Activated T-cell treated with anti-CD3 and anti-CD28 coated beads, Interleukin-2, amount 50 U/mL, for 1 hour (primary cell): Measurements from ENCODE around the gene TMEM94.
"Not testable (repeated sequence)": the region's sequence is repeated elsewhere in the genome, so short reads cannot be mapped to it uniquely, and the experiment has no call there.

Experiments
- DNase-seq: peaks from one replicate; pipeline ENCODE4 v3.0.0-alpha.2; 2020

The TMEM94 gene

DNA sequence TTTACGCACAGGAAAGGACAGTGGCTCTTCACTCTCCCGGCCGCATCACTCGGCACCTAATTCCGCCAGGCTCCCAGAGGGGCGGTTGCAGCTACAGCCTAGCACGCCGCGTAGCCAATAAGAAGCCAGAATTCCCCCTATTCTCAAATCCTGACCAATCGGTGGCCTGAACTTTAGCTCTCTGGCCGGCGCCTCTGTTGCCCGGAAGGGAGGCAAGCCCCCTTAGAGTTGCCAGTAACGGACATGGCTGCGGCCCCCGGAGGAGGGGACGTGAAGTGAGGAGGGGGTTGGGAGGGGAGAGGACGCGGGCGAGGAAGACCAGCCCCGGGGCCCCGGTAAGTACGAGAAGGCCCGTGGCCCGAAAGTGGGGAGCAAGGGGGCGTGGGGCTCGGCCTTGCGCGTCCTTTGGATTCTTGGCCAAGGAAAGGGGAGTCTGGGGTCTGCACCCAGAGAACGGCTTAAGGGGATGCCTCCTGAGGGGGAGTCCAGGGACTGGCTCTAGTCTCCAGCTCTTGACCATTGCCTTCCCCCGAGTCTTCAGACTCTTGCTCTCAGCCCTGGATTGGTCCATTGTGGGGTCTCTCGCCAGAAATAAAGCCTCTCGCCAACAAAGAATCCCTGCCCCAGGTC lies at the start of gene TMEM94:
Gene TMEM94, plus strand, starts transcription at position 219 of the 630 bp plus-strand sequence. CDS start 15,271 bp downstream, outside the sequence.
- peak; percentile 86 for DNase-seq

DNA sequence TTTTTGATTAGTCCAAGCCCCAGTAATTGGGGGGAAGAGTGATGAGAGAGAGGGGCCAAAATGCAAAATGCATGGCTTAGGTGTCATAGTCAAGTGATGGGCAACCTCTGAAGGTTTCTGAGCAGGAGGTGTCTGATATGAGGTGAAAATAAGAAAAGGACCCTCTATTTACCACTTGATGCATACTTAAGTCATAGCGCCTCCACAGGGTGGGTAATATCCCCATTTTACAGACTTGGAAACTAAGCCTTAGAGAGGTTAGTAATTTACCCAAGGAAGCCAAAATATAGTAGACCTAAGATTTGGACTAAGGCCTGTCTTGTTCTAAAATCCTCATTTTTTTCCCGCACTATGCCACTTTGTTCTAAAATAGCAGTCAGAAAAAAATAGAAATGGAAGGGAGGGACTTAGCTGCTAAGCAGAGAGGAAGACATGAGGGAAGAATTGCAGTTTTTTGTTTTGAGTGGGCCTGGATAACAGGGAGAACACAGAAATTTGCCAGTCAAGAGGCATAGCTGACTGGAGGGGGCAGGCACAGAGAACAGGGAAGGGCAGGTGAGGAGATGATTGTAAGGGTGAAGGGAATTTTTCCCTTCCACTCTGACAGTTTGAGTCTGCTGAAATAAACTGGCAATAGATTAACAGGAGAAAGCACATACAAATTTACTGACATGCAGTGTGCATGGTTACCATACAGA lies 48.6 kb upstream of the TMEM94 start:
- DNase-seq: no peak

GRCh38 chr17:75410141-75410540 lies 46.3 kb upstream of the TMEM94 start:
- no peak for DNase-seq

DNA sequence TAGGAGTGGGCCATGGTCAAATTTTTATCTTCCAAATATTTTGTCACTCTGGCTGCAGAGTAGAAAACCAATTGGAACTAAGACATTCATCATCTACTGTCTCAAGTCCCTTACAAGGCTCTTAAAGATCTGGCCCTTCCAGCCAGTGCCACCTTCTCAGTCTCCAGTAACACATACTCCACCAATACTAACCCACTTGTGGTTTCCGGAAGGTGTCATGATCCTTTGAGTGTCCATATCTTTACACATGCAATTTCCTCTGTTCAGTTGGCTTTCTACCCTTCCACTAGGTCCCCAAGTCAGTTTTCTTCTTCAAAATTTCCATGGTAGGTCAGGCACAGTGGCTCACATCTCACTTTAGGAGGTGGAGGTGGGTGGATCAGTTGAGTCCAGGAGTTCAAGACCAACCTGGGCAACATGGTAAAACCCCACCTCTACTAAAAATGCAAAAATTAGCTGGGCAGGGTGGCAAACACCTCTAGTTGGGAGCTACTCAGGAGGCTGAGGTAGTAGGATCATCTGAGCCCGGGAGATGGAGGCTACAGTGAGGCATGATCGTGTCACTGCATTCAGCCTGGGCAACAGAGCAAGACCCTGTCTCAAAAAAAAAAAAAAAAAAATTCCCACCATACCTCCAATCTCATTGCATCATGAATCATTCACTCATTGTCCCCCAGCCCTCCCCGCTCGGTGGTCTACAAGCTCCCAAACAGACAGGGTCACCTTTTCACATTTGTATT lies 44.9 kb upstream of the TMEM94 start:
- no peak for DNase-seq

DNA sequence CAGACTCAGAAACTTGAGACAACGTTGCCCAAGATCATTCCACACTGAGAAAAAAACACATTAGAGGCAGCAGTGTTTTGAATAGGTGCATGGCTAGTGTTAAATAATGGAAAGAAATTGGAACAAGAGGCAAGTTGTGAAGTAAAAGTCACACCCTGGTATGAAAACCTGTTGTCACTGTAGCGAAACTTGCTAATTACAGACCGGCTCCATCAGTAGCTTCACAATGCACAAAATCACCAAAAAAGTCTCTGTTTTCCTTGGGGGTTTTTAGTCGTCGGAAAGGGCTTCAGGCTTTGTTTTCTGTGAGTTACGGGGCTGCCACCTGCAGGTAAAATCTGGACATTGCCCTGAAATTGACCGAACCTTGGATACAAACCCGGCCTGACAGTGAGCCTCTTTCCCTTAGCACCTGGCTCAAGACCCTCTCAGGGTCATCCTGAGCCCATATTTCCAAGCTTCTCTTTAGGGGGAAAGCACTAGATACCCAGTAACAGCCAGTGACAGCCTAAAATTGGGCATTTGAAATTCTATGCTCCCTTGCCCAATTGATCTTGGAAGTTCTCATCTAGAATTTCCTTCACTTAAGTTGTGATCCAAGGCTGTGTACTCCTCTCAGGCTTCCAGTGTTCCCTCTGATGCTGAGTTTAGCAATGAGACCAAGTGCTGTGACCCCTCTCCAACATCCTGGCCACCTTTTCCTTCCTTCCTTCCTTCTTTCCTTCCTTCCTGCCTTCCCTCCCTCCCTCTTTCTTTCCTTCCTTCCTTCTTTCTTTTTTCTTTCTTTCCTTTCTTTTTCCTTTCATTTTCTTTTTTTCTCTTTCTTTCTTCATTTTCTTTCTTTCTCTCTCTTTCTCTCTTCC lies 43.7 kb upstream of the TMEM94 start:
- peak; percentile 80 for DNase-seq

GRCh38 chr17:75414488-75414887 lies 41.9 kb upstream of the TMEM94 start:
- DNase-seq: no peak

DNA sequence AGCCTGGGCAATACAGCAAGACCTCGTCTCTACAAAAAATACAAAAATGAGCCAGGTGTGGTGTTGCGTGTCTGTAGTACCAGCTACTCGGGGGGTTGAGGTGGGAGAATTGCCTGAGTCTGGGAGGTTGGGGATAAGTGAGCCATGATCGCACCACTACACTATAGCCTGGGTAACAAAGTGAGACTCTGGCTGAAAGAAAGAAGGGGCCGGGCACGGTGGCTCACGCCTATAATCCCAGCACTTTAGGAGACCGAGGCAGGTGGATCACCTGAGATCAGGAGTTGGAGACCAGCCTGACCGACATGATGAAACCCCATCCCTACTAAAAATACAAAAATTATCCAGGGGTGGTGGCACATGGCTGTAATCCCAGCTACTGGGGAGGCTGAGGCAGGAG lies 40.4 kb upstream of the TMEM94 start:
- DNase-seq: no peak

GRCh38 chr17:75417054-75417580 lies 39.3 kb upstream of the TMEM94 start:
- DNase-seq: no peak

GRCh38 chr17:75418531-75418930 lies 37.9 kb upstream of the TMEM94 start:
- DNase-seq: no peak

DNA sequence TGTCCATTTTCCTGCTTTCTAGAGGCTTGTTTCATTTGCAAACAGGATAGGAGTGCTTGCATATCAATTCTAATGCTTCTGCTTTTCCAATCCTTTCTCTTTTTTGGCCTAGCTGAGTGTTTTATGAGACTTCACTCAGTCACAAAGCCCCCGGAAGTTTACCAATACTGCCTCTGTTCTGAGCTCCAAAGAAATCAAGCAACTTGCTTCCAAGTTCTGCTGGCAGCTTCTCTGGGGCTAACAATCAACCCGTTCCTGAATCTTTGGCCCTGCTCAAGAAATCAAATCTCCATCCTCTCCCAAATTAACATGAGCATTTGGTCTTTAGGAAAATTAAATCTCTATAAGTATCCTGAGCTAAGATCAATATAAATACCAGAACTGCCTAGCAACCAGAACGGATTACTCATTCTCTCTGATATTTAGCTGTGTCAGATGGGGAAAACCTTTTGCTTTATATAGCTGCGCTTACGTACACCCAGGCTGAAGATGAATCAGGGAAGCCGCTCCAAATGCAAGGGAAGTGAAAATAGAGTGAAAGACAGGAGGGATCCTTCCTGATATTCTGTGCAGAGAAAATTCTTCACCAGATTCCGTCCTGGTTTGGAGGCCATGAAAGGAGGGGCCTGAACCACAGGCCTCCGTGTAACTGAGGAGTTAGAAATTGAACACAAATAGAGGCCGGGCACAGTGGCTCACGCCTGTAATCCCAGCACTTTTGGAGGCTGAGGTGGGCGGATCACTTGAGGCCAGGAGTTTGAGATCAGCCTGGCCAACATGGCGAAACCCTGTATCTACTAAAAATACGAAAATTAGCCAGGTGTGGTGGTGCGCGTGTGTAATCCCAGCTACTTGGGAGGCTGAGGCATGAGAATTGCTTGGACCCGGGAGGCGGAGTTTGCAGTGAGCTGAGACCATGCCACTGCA lies 27.6 kb upstream of the TMEM94 start:
- DNase-seq: no peak

- DNase-seq: no peak
These were observed 26.1 kb upstream of the TMEM94 start for GRCh38 chr17:75430159-75430974.

- DNase-seq: no peak
These were observed 23.1 kb upstream of the TMEM94 start for GRCh38 chr17:75433218-75433783.

DNA sequence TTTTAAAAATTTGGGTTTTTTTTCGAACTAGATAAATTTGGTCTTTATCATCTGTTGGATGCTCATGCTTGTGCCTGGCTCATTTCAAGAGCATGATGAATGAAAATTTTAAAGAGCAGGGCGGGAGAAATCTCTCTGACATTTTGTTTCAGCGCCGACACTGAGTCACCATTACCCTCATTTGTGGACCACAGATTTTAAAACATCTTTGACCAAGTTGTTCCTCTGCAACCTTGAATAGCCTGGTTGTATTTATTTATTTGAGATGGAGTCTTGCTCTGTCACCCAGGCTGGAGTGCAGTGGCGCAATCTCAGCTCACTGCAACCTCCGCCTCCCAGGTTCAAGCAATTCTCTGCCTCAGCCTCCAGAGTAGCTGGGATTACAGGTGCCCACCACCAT lies 22.0 kb upstream of the TMEM94 start:
- DNase-seq: not testable (repeated sequence)

DNA sequence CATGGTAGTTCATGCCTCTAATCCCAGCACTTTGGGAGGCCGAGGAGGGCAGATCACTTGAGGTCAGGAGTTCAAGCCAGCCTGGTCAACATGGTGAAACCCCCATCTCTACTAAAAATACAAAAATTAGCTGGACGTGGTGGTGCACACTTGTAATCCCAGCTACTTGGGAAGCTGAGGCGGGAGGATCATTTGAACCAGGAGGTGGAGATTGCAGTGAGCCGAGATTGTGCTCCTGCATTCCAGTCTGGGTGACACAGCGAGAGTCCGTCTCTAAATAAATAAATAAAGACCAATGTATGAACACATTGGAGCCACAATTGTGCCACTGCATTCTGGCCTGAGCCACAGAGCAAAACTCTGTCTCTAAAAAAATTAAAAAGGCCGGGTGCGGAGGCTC lies 19.0 kb upstream of the TMEM94 start:
- not testable (repeated sequence) for DNase-seq

GRCh38 chr17:75439287-75439686 lies 17.1 kb upstream of the TMEM94 start:
- no peak for DNase-seq

DNA sequence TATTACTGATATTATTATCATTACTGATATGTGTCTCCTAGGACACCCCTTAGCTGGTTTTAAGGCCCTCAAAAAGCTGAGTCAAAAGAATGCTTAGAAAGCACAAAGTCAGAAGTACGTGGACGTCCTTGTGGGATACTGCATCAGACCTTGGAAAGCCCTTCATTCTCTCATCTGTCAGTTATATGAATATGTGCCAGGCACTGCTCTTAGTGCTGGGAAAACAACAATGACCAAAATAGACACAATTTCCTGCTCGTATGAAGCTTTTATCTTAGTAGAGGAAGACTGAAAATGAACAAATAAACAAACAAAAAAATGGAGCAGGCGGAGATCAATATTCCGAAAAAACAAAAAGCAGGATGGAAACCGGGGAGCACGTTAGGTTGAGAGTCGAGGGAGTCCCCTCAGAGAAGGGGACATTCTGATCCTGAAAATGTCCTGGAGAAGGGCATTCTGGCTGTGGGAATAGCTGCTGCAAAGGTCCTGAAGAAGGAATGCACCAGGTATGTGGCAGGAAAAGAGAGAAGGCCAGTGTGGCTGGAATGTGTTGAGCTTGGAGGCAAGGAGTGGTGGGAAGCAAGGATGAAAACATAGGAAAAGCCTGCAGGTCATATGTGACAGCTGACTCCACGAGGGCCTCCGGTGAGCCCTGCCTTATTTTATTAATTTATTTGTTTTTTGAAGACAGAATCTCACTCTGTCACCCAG lies 15.5 kb upstream of the TMEM94 start:
- no peak for DNase-seq

- DNase-seq: no peak
These were observed 14.0 kb upstream of the TMEM94 start for GRCh38 chr17:75442168-75443103.

DNA sequence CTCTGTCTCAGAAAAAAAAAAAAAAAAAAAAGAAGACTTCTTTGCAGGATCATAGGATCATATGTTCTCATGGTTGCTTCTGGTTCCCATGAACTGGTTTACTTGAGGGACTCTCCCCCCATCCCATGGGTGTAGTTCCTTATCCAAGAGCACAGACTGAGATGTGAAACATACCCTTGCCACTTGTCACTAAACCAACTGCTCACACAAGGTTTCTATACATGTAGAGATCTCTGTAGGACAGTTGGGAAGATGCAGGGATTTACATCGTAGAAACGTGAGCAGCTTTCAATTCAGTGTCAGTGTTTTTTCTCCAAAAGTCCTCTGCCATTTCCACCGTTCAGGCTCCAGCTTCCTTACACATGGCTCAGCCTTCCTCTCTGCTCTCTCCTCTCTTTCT lies 11.1 kb upstream of the TMEM94 start:
- DNase-seq: no peak
